GM11168 (cell line): ENCODE measurements around the gene WWOX.

Source experiments
- in situ Hi-C: fragments of 300-500 bp; cut with MboI; formaldehyde crosslinking; loops from one replicate; pipeline ENCODE4 v1.12.0; 2022; ENCODE audit warnings: low sequenced_read_pairs; ENCODE audit not compliant: unreplicated experiment

Gene WWOX

GRCh38 chr16:78289844-78290277 lies 190.4 kb downstream of the WWOX start:
- in situ Hi-C loops, result no loop called here

- in situ Hi-C loops, result no loop called here
These were observed 190.9 kb downstream of the WWOX start for GRCh38 chr16:78290395-78290794.

GRCh38 chr16:78290872-78291591 lies 191.6 kb downstream of the WWOX start:
- in situ Hi-C loops, result no loop called here

- in situ Hi-C loops, result no loop called here
These were observed 192.2 kb downstream of the WWOX start for GRCh38 chr16:78291604-78292003.

- in situ Hi-C loops, result no loop called here
These were observed 192.8 kb downstream of the WWOX start for GRCh38 chr16:78292086-78292843.

- in situ Hi-C loops, result no loop called here
These were observed 193.5 kb downstream of the WWOX start for GRCh38 chr16:78292844-78293380.

GRCh38 chr16:78294538-78295225 lies 195.2 kb downstream of the WWOX start:
- in situ Hi-C loops, result no loop called here

GRCh38 chr16:78297066-78297666 lies 197.7 kb downstream of the WWOX start:
- in situ Hi-C loops, result no loop called here

- in situ Hi-C loops, result no loop called here
These were observed 199.5 kb downstream of the WWOX start for GRCh38 chr16:78298986-78299385.

GRCh38 chr16:78300469-78300868 lies 201.0 kb downstream of the WWOX start:
- in situ Hi-C loops, result no loop called here

GRCh38 chr16:78303946-78304345 lies 204.5 kb downstream of the WWOX start:
- in situ Hi-C loops, result no loop called here

GRCh38 chr16:78306361-78306760 lies 206.9 kb downstream of the WWOX start:
- in situ Hi-C loops, result no loop called here

- in situ Hi-C loops, result no loop called here
These were observed 208.5 kb downstream of the WWOX start for GRCh38 chr16:78307824-78308528.

- in situ Hi-C loops, result no loop called here
These were observed 210.3 kb downstream of the WWOX start for GRCh38 chr16:78309763-78310162.

GRCh38 chr16:78310196-78310595 lies 210.7 kb downstream of the WWOX start:
- in situ Hi-C loops, result no loop called here

GRCh38 chr16:78310990-78311561 lies 211.6 kb downstream of the WWOX start:
- in situ Hi-C loops, result no loop called here

GRCh38 chr16:78311831-78312230 lies 212.4 kb downstream of the WWOX start:
- in situ Hi-C loops, result no loop called here

- in situ Hi-C loops, result no loop called here
These were observed 218.2 kb downstream of the WWOX start for GRCh38 chr16:78317564-78318240.
